ENCODE measurements around the gene ARRDC4. TPM values are rescaled to one million over a fixed set of nuclear protein-coding genes. Genes with fewer than 3 reads are reported as not detected.

Gene ARRDC4
- total RNA-seq, 2 experiments from 2014 or later: 3.5 TPM

DNA sequence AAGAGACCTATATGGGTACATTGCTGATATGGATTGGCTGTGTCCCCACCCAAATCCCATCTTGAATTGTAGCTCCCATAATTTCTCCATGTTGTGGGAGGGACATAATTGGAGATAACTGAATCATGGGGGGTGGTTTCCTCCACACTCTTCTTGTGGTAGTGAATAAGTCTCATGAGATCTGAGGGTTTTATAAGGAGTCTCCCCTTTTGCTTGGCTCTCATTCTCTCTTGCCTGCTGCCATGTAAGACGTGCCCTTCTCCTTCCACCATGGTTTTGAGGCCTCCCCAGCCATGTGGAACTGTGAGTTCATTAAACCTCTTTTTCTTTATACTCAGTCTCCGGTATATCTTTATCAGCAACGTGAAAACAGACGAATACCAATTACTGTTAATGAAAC is 5.0 kb upstream of the ARRDC4 start:
- intact Hi-C loops (cut with DNase I, micrococcal nuclease): loop anchor here in 1 of 2 experiments (10.0 kb wide), 1 partner anchor 689 kb away; the partner anchor contains the start of gene IGF1R
- ChIA-PET POLR2A (no interaction called here), CTCF (no interaction called here)
- Histone ChIP-seq H3K4me3 (ENCODE audit: low read length) (no peak overlapping the region), H3K27ac (ENCODE audit: low read depth in 1 of 2, low read length in 2 of 2) (no peak overlapping the region), H3K27me3 (ENCODE audit: control insufficient read depth in 1 of 2, insufficient read depth in 2 of 2, low read length in 2 of 2) (no peaks in the 10 kb centered on the region), H3K4me1 (ENCODE audit: insufficient read depth, low read length) (peaks cover 7% of the 10 kb centered on the region), H3K9me3 (ENCODE audit: control insufficient read depth in 1 of 2, insufficient read depth in 1 of 2, low read length in 2 of 2) (no peaks in the 10 kb centered on the region), H3K36me3 (ENCODE audit: insufficient read depth, low read length) (no peaks in the 10 kb centered on the region)
- H3K9me3 Mint-ChIP-seq: no peaks in the 10 kb centered on the region
- H3K27ac Mint-ChIP-seq: no peak overlapping the region
- no peaks in the 10 kb centered on the region for H3K27me3 Mint-ChIP-seq
- TF ChIP-seq, protein P1, sequence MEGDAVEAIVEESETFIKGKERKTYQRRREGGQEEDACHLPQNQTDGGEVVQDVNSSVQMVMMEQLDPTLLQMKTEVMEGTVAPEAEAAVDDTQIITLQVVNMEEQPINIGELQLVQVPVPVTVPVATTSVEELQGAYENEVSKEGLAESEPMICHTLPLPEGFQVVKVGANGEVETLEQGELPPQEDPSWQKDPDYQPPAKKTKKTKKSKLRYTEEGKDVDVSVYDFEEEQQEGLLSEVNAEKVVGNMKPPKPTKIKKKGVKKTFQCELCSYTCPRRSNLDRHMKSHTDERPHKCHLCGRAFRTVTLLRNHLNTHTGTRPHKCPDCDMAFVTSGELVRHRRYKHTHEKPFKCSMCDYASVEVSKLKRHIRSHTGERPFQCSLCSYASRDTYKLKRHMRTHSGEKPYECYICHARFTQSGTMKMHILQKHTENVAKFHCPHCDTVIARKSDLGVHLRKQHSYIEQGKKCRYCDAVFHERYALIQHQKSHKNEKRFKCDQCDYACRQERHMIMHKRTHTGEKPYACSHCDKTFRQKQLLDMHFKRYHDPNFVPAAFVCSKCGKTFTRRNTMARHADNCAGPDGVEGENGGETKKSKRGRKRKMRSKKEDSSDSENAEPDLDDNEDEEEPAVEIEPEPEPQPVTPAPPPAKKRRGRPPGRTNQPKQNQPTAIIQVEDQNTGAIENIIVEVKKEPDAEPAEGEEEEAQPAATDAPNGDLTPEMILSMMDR (IDR thresholded peaks at IDR 0.05): no peak
- no peaks in the 10 kb centered on the region for H3K36me3 Mint-ChIP-seq (ENCODE audit: low read depth)
- peaks cover 14% of the 10 kb centered on the region for H3K4me1 Mint-ChIP-seq (ENCODE audit: low read depth)
- DNase-seq: no peak
- H3K4me3 Mint-ChIP-seq: no peak overlapping the region
- no peak for ATAC-seq (ENCODE audit: poor library complexity)

DNA sequence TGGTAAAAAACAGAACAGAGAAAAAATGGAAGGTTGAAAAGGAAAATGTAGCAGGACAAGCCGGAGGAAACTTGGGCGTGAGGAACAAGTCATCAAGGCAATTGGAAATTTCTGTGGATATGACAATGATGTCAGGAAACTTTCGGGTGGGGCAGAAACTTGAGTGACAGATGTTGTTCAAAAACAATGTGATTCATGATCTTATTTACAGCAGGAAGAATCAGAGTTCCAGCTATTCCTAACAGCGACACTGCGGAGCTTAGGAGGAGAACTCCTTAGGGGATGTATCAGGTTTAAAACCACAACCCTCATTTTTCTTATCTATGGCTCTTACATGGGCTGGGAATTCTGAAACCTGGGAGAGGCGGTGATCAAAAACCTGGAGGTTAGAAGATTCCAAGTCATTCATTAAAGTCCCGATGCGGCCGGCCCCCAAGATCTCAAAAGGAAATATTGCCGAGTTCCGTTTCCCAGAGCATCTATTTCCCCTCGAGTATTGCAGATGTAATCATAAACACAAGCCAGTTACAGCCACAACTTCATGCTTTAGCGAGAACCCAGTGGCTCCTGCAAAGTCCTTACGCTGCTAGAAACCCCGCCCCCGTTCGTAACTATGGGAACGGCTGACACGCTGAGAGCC is 659 bp upstream of the ARRDC4 start:
- Mint-ChIP-seq H3K27me3 (no peaks in the 10 kb centered on the region), H3K27ac (peak overlapping the region; percentile 80), H3K4me3 (peak overlapping the region; percentile 93), H3K4me1 (ENCODE audit: low read depth) (peaks cover 26% of the 10 kb centered on the region), H3K36me3 (ENCODE audit: low read depth) (no peaks in the 10 kb centered on the region), H3K9me3 (no peaks in the 10 kb centered on the region)
- peak in 3 of 14 experiments; percentile 10 to 98 (median 16) for DNase-seq
- TF ChIP-seq, protein P1 (IDR thresholded peaks at IDR 0.05): no peak
- intact Hi-C loops (cut with DNase I, micrococcal nuclease): loop anchor here in 1 of 2 experiments (10.0 kb wide), 1 partner anchor 685 kb away; the partner anchor contains the start of gene IGF1R
- H3K9me3 ChIP-seq (ENCODE audit: control insufficient read depth in 1 of 2, insufficient read depth in 1 of 2, low read length in 2 of 2): peaks cover 0 to 3% of the 10 kb centered on the region in 2 experiments
- ATAC-seq (ENCODE audit: poor library complexity): no peak
- peak overlapping the region in 1 of 2 donors; percentile 27 for H3K27ac ChIP-seq (ENCODE audit: low read depth in 1 of 2, low read length in 2 of 2)
- no peaks in the 10 kb centered on the region for H3K27me3 ChIP-seq (ENCODE audit: control insufficient read depth in 1 of 2, insufficient read depth in 2 of 2, low read length in 2 of 2)
- H3K4me1 ChIP-seq (ENCODE audit: insufficient read depth, low read length): peaks cover 14% of the 10 kb centered on the region
- ChIA-PET CTCF (no interaction called here), POLR2A (interaction anchor here (1.2 to 1.6 kb wide), 2 partner anchors 16 to 18 kb away, joined by 3 to 6 read pairs; no protein-coding TSS in a partner anchor)
- peak overlapping the region; percentile 44 for H3K4me3 ChIP-seq (ENCODE audit: low read length)
- no peaks in the 10 kb centered on the region for H3K36me3 ChIP-seq (ENCODE audit: insufficient read depth, low read length)

DNA sequence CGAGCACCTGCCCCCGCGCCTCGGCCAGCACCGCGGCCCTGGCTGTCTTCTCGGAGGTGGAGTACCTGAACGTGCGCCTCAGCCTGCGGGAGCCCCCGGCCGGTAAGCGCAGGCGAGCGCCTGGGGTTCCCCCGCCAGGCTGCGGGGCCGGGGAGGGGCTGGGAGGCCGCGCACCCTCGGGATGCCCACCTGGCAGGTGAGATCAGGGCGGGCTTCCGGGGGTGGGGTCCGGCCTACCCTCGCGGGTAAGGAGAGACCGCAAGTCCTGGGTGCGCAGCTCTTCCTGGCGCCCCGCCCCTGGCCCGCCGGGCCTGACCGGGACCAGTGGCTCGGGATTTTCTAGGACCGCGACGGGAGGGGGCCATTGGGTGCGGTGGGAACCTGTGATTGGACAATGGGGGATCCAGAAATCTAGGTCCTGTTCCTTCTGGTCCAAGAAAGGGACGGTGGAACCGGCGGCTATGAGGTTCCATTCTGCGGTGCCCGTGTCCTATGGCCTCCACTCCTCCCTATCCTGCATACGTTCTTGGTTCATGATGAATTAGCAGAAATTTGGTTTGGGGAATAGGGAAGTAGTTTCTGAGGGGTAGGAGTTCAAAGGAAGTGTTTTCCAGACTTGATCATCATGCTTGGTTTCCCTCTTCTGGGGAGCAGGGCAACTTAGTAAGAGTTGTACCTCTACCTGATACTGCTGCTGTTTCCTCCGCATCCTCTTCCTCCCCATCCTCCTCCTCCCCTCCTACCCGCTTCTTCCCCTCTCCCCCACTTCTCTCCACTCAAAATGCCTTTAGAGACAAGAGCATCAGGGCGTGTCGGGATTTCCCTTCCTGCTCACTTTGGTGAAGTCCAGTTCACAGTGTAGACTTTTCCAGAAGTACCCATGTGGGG is 808 bp downstream of the ARRDC4 start:
- Mint-ChIP-seq H3K27me3 (no peaks in the 10 kb centered on the region), H3K36me3 (ENCODE audit: low read depth) (peaks cover 4% of the 10 kb centered on the region), H3K27ac (peak overlapping the region; percentile 64), H3K9me3 (no peaks in the 10 kb centered on the region), H3K4me1 (ENCODE audit: low read depth) (peaks cover 26% of the 10 kb centered on the region), H3K4me3 (peak overlapping the region; percentile 87)
- peak overlapping the region; percentile 56 for H3K4me3 ChIP-seq (ENCODE audit: low read length)
- peaks cover 0 to 3% of the 10 kb centered on the region in 2 experiments for H3K9me3 ChIP-seq (ENCODE audit: control insufficient read depth in 1 of 2, insufficient read depth in 1 of 2, low read length in 2 of 2)
- no peaks in the 10 kb centered on the region for H3K27me3 ChIP-seq (ENCODE audit: control insufficient read depth in 1 of 2, insufficient read depth in 2 of 2, low read length in 2 of 2)
- TF ChIP-seq, protein P1 (IDR thresholded peaks at IDR 0.05): no peak
- H3K4me1 ChIP-seq (ENCODE audit: insufficient read depth, low read length): peaks cover 14% of the 10 kb centered on the region
- H3K27ac ChIP-seq (ENCODE audit: low read depth in 1 of 2, low read length in 2 of 2): no peak overlapping the region
- ChIA-PET POLR2A (interaction anchor here (1.2 to 1.6 kb wide), 2 partner anchors 15 to 16 kb away, joined by 3 to 6 read pairs; no protein-coding TSS in a partner anchor), CTCF (no interaction called here)
- DNase-seq (peak in 7 of 14 experiments; percentile 3 to 52 (median 25)), ATAC-seq (ENCODE audit: poor library complexity) (no peak)
- intact Hi-C loops (cut with DNase I, micrococcal nuclease): no loop called here
- no peaks in the 10 kb centered on the region for H3K36me3 ChIP-seq (ENCODE audit: insufficient read depth, low read length)
